ENCODE data around the gene NEDD4L. TPM values are rescaled to one million over a fixed set of nuclear protein-coding genes. Genes with fewer than 3 reads are reported as not detected.

Gene NEDD4L
- total RNA-seq, 1 experiment from 2014 or later = 54.1 TPM

- DNase-seq (ENCODE audit: low read depth) = no peak
These were observed 300.9 kb downstream of the NEDD4L start for GRCh38 chr18:58344861-58345463.

GRCh38 chr18:58345875-58346274, 301.8 kb downstream of the NEDD4L start:
- DNase-seq (ENCODE audit: low read depth) = no peak

- DNase-seq (ENCODE audit: low read depth) = no peak
These were observed 303.1 kb downstream of the NEDD4L start for GRCh38 chr18:58347135-58347534.

- DNase-seq (ENCODE audit: low read depth) = no peak
These were observed 304.5 kb downstream of the NEDD4L start for GRCh38 chr18:58348517-58348916.

GRCh38 chr18:58348951-58349350, 304.9 kb downstream of the NEDD4L start:
- no peak for DNase-seq (ENCODE audit: low read depth)

GRCh38 chr18:58349650-58350049, 305.6 kb downstream of the NEDD4L start:
- DNase-seq (ENCODE audit: low read depth) = no peak

GRCh38 chr18:58350526-58350925, 306.5 kb downstream of the NEDD4L start:
- no peak for DNase-seq (ENCODE audit: low read depth)

- no peak for DNase-seq (ENCODE audit: low read depth)
These were observed 307.8 kb downstream of the NEDD4L start for GRCh38 chr18:58351776-58352175.

- DNase-seq (ENCODE audit: low read depth) = no peak
These were observed 309.6 kb downstream of the NEDD4L start for GRCh38 chr18:58353581-58353980.

- peak; percentile 20 for DNase-seq (ENCODE audit: low read depth)
These were observed 310.0 kb downstream of the NEDD4L start for GRCh38 chr18:58354051-58354450.

- DNase-seq (ENCODE audit: low read depth) = no peak
These were observed 310.8 kb downstream of the NEDD4L start for GRCh38 chr18:58354791-58355190.

- DNase-seq (ENCODE audit: low read depth) = no peak
These were observed 311.2 kb downstream of the NEDD4L start for GRCh38 chr18:58355243-58355642.

- peak; percentile 77 for DNase-seq (ENCODE audit: low read depth)
These were observed 315.2 kb downstream of the NEDD4L start for GRCh38 chr18:58359218-58359617.

GRCh38 chr18:58359620-58360019, 315.6 kb downstream of the NEDD4L start:
- DNase-seq (ENCODE audit: low read depth) = peak; percentile 9

- DNase-seq (ENCODE audit: low read depth) = peak; percentile 42
These were observed 316.3 kb downstream of the NEDD4L start for GRCh38 chr18:58360324-58360723.

- DNase-seq (ENCODE audit: low read depth) = no peak
These were observed 317.2 kb downstream of the NEDD4L start for GRCh38 chr18:58361212-58361611.

GRCh38 chr18:58362027-58362575, 318.1 kb downstream of the NEDD4L start:
- peak; percentile 97 for DNase-seq (ENCODE audit: low read depth)

- peak; percentile 53 for DNase-seq (ENCODE audit: low read depth)
These were observed 318.8 kb downstream of the NEDD4L start for GRCh38 chr18:58362829-58363271.

GRCh38 chr18:58363767-58364540, 319.9 kb downstream of the NEDD4L start:
- DNase-seq (ENCODE audit: low read depth) = peak; percentile 81

GRCh38 chr18:58364876-58365528, 321.0 kb downstream of the NEDD4L start:
- DNase-seq (ENCODE audit: low read depth) = peak; percentile 90

GRCh38 chr18:58367425-58368140, 323.6 kb downstream of the NEDD4L start:
- DNase-seq (ENCODE audit: low read depth) = no peak

GRCh38 chr18:58369616-58370015, 325.6 kb downstream of the NEDD4L start:
- DNase-seq (ENCODE audit: low read depth) = no peak

Measured in M059J (cell line).